Measurements from ENCODE around the gene TSSK1B. TPM values are rescaled to one million over a fixed set of nuclear protein-coding genes. Genes with fewer than 3 reads are reported as not detected.

Gene TSSK1B
- total RNA-seq, 4 donors from 2014 or later = 0.35 TPM; not detected in 3

DNA sequence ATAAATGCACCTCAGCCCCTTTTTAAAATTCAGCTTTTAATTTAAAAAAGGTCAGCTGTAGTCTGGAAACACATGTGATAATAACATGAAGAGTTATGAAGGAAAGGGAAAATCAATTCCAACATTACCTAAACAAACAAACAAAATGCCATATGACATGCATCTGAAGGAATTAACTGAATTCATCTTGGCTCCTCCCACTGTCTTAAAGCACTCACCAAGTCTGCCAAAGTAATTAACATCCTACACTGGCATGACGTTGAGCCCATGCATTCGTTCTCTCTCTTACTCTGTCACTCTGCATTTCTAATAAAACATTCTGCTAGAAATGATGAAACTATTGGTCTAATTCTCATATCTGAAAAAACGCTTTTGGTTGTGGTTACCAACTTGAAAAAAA is 37.7 kb downstream of the TSSK1B start:
- TF ChIP-seq POLR2A (IDR thresholded peaks at IDR 0.05) = no peak
- TF ChIP-seq CTCF (IDR thresholded peaks at IDR 0.05) = no peak
- intact Hi-C loops (cut with DNase I; ENCODE audit: low total_unique reads) = no loop called here
- Histone ChIP-seq H3K4me1 (no peaks in the 10 kb centered on the region), H3K27ac (no peak overlapping the region), H3K36me3 (no peaks in the 10 kb centered on the region), H3K9me3 (no peaks in the 10 kb centered on the region), H3K4me3 (no peak overlapping the region), H3K27me3 (no peaks in the 10 kb centered on the region)
- DNase-seq = no peak

DNA sequence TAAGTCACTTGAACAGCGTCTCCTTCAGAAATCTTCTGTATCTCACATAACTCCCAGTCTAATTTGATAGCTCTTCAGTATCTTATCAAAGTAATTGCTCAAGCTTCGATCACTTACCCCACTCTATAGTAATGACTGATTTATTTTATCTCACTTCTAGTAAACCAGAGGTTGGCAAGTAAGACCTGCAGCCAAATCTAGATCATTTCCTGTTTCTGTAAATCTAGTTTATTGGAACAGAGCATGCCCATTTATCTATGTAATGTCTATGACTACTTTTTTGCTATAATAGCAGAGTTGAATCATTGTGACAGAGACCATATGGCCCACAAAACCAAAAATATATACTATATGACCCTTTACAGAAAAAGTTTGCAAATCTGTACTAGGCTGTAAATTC is 40.1 kb downstream of the TSSK1B start:
- H3K27me3 ChIP-seq = no peaks in the 10 kb centered on the region
- intact Hi-C loops (cut with DNase I; ENCODE audit: low total_unique reads) = no loop called here
- H3K4me1 ChIP-seq = no peaks in the 10 kb centered on the region
- no peak overlapping the region for H3K27ac ChIP-seq
- H3K4me3 ChIP-seq = no peak overlapping the region
- TF ChIP-seq CTCF (IDR thresholded peaks at IDR 0.05) (no peak), POLR2A (IDR thresholded peaks at IDR 0.05) (no peak)
- H3K9me3 ChIP-seq = no peaks in the 10 kb centered on the region
- no peak for DNase-seq
- no peaks in the 10 kb centered on the region for H3K36me3 ChIP-seq

- intact Hi-C loops (cut with DNase I; ENCODE audit: low total_unique reads) = no loop called here
- no peaks in the 10 kb centered on the region for H3K9me3 ChIP-seq
- H3K27me3 ChIP-seq = no peaks in the 10 kb centered on the region
- no peak for DNase-seq
- H3K4me3 ChIP-seq = no peak overlapping the region
- no peaks in the 10 kb centered on the region for H3K36me3 ChIP-seq
- TF ChIP-seq CTCF (IDR thresholded peaks at IDR 0.05) (no peak), POLR2A (IDR thresholded peaks at IDR 0.05) (no peak)
- no peak overlapping the region for H3K27ac ChIP-seq
- H3K4me1 ChIP-seq = no peaks in the 10 kb centered on the region
Measured at GRCh38 chr5:113390224-113390623, 44.6 kb downstream of the TSSK1B start.

- Histone ChIP-seq H3K36me3 (no peaks in the 10 kb centered on the region), H3K27ac (no peak overlapping the region), H3K4me1 (no peaks in the 10 kb centered on the region), H3K9me3 (no peaks in the 10 kb centered on the region), H3K4me3 (no peak overlapping the region), H3K27me3 (no peaks in the 10 kb centered on the region)
- intact Hi-C loops (cut with DNase I; ENCODE audit: low total_unique reads) = no loop called here
- DNase-seq = no peak
- TF ChIP-seq POLR2A (IDR thresholded peaks at IDR 0.05) = no peak
- no peak for TF ChIP-seq CTCF (IDR thresholded peaks at IDR 0.05)
Measured at GRCh38 chr5:113389116-113389515, 45.7 kb downstream of the TSSK1B start.

- intact Hi-C loops (cut with DNase I; ENCODE audit: low total_unique reads) = no loop called here
- no peak overlapping the region for H3K27ac ChIP-seq
- DNase-seq = no peak
- no peaks in the 10 kb centered on the region for H3K9me3 ChIP-seq
- no peaks in the 10 kb centered on the region for H3K4me1 ChIP-seq
- no peaks in the 10 kb centered on the region for H3K36me3 ChIP-seq
- no peaks in the 10 kb centered on the region for H3K27me3 ChIP-seq
- H3K4me3 ChIP-seq = no peak overlapping the region
- no peak for TF ChIP-seq POLR2A (IDR thresholded peaks at IDR 0.05)
- no peak for TF ChIP-seq CTCF (IDR thresholded peaks at IDR 0.05)
Measured at GRCh38 chr5:113387844-113388243, 46.9 kb downstream of the TSSK1B start.
